GM12892 (cell line): Measurements from ENCODE around the gene PSMC6.

Source experiments
- POLR2A ChIP-seq: IDR thresholded peaks from 2 replicates; pipeline ENCODE4 v1.6.1; 2011; ENCODE audit warnings: low read depth, low read length, control low read depth
- POLR2AphosphoS5 ChIP-seq: IDR thresholded peaks from 2 replicates; pipeline ENCODE4 v1.6.1; 2011; ENCODE audit warnings: low read depth, low read length, control low read depth
- TAF1 ChIP-seq: IDR thresholded peaks from 2 replicates; pipeline ENCODE4 v1.6.1; 2011; ENCODE audit warnings: low read depth, mild to moderate bottlenecking, control low read depth, low read length, borderline replicate concordance

DNA sequence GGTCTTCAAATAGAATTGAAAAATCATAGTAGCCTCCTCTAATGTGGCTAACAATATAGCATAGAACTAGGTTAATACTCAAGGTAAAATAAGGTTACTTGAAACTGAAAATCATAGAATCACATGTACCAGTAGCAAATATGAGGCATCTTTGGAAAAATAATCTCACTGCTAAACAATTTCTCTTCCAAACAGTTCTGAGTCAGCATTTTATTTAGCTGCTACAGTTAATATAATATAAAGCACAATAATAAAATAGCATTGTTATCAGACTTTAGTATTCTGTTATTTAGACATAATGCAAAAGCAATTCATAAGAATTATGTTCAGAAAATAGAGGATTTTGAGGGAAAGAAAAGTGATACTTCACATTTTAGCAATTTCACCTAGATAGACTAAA lies 46.7 kb upstream of the PSMC6 start:
- TF ChIP-seq POLR2A: no peak
- TF ChIP-seq TAF1: no peak
- no peak for TF ChIP-seq POLR2AphosphoS5
